Dendritic cell treated with granulocyte-macrophage colony-stimulating factor and Interleukin-4, amounts not matched to agents 40 ng/mL and 50 ng/mL, for 4 days (primary cell): ENCODE data around the gene MPPE1.
A peak's percentile ranks its signal among the peaks of the same experiment; 100 is the strongest.
"Not testable (repeated sequence)": the region's sequence is repeated elsewhere in the genome, so short reads cannot be mapped to it uniquely, and the experiment has no call there.

ENCODE experiments used
- H3K27ac Mint-ChIP-seq: one replicate; pipeline ENCODE4 v1.8.0; 2022; ENCODE audit warnings: mild to moderate bottlenecking, mixed read lengths
- H3K27me3 Mint-ChIP-seq: one replicate; pipeline ENCODE4 v1.8.0; 2022; ENCODE audit warnings: mild to moderate bottlenecking, mixed read lengths
- H3K36me3 Mint-ChIP-seq: one replicate; pipeline ENCODE4 v1.8.0; 2022; ENCODE audit warnings: low read depth, mixed read lengths
- H3K4me1 Mint-ChIP-seq: one replicate; pipeline ENCODE4 v1.8.0; 2022; ENCODE audit warnings: low read depth, mixed read lengths
- H3K4me3 Mint-ChIP-seq: one replicate; pipeline ENCODE4 v1.8.0; 2022; ENCODE audit warnings: mild to moderate bottlenecking, moderate library complexity, mixed read lengths
- H3K9me3 Mint-ChIP-seq: one replicate; pipeline ENCODE4 v1.8.0; 2022; ENCODE audit warnings: mixed read lengths
- intact Hi-C: fragments of 100-400 bp; cut with micrococcal nuclease; formaldehyde crosslinking; loops from one replicate; pipeline ENCODE4 v1.15.0; 2022

Gene MPPE1

DNA sequence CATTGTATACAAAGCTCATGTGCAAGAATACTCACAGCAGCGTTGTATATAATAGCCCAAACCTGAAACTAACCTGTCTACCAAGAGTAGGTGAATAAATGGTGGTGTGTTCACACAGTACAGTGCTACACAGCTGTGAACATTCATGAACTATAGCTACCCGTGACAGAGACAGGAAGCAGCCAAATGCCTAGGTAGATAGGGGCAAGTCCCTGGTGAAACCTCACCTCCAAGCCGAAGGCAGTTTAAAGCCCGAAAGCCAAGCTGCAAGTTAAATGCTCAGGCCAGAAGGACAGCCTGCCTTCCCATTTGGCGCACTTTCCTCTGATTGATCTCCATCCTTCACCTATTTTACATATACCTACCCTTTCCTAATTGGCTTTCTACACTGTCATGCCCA is 36.7 kb upstream of the MPPE1 start:
- peaks cover 1% of the 10 kb centered on the region for H3K27me3 Mint-ChIP-seq
- no peak overlapping the region for H3K4me3 Mint-ChIP-seq
- intact Hi-C loops, result no loop called here
- no peak overlapping the region for H3K27ac Mint-ChIP-seq
- H3K36me3 Mint-ChIP-seq, result no peaks in the 10 kb centered on the region
- H3K9me3 Mint-ChIP-seq, result no peaks in the 10 kb centered on the region
- peaks cover 24% of the 10 kb centered on the region for H3K4me1 Mint-ChIP-seq

DNA sequence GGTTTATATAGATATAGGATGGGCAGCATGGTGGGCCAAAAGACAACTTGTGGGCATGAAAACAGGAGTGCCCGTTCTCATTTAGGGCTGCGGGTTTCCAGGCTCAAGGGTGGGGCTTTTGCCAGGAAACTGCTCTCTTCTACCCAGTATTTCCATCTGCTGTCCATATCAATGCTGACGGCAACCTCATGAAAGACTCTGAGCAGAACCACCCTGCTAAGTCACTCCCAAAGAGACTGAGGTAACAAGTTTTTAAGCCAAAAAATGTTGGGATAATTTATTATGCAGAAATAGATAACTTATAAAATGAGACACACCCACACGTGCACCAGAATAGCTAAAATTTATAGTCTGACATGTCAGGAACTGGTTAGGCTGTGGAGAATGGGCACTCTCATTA is 36.1 kb upstream of the MPPE1 start:
- no peaks in the 10 kb centered on the region for H3K36me3 Mint-ChIP-seq

GRCh38 chr18:11943551-11943950 is 35.4 kb upstream of the MPPE1 start:
- no peak overlapping the region for H3K4me3 Mint-ChIP-seq
- no peaks in the 10 kb centered on the region for H3K9me3 Mint-ChIP-seq
- intact Hi-C loops, result no loop called here
- H3K36me3 Mint-ChIP-seq, result no peaks in the 10 kb centered on the region
- peaks cover 24% of the 10 kb centered on the region for H3K4me1 Mint-ChIP-seq
- H3K27me3 Mint-ChIP-seq, result peaks cover 1% of the 10 kb centered on the region
- H3K27ac Mint-ChIP-seq, result no peak overlapping the region

More for the DNA sequence above, 36.1 kb upstream of the MPPE1 start:
- intact Hi-C loops, result no loop called here
- Mint-ChIP-seq H3K9me3 (no peaks in the 10 kb centered on the region), H3K27me3 (peaks cover 1% of the 10 kb centered on the region), H3K4me1 (peaks cover 24% of the 10 kb centered on the region), H3K27ac (no peak overlapping the region), H3K4me3 (no peak overlapping the region)

- Mint-ChIP-seq H3K27me3 (no peaks in the 10 kb centered on the region), H3K36me3 (no peaks in the 10 kb centered on the region), H3K4me3 (no peak overlapping the region), H3K9me3 (no peaks in the 10 kb centered on the region), H3K27ac (no peak overlapping the region), H3K4me1 (peaks cover 18% of the 10 kb centered on the region)
- intact Hi-C loops, result no loop called here
Observed at GRCh38 chr18:11940956-11941355, 32.8 kb upstream of the MPPE1 start.

- H3K4me3 Mint-ChIP-seq, result no peak overlapping the region
Observed at GRCh38 chr18:11937874-11938478, 29.9 kb upstream of the MPPE1 start.

GRCh38 chr18:11932393-11932792 is 24.3 kb upstream of the MPPE1 start:
- H3K4me3 Mint-ChIP-seq, result no peak overlapping the region
- peaks cover 10% of the 10 kb centered on the region for H3K4me1 Mint-ChIP-seq
- no peaks in the 10 kb centered on the region for H3K27me3 Mint-ChIP-seq
- H3K27ac Mint-ChIP-seq, result no peak overlapping the region
- intact Hi-C loops, result no loop called here
- no peaks in the 10 kb centered on the region for H3K9me3 Mint-ChIP-seq
- H3K36me3 Mint-ChIP-seq, result no peaks in the 10 kb centered on the region

More at GRCh38 chr18:11937874-11938478, 29.9 kb upstream of the MPPE1 start:
- Mint-ChIP-seq H3K36me3 (no peaks in the 10 kb centered on the region), H3K4me1 (peaks cover 16% of the 10 kb centered on the region), H3K27ac (no peak overlapping the region), H3K27me3 (no peaks in the 10 kb centered on the region), H3K9me3 (no peaks in the 10 kb centered on the region)
- intact Hi-C loops, result loop anchor here (1.0 to 2.0 kb wide), 3 partner anchors 57 to 205 kb away; no protein-coding TSS in a partner anchor

DNA sequence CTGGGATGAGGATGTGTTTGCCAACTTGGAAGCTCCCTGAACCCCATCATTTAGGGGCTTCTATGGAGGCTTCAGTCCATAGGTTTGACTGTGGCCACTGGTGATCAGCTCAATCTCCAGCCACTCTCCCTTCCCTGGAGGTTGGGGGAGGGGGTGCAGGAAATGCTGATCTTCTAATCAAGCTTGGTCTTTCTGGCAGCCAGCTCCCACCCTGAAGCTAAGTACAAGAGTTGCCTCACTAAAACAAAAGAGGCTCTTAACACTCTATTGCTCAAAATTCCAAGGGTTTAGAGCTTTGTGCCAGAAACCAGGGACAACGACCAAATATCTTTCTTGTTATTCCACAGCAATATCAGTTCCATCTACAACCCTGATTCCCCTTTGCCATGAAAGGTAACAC is 19.4 kb upstream of the MPPE1 start:
- H3K36me3 Mint-ChIP-seq, result no peaks in the 10 kb centered on the region
- H3K4me3 Mint-ChIP-seq, result no peak overlapping the region
- H3K27ac Mint-ChIP-seq, result no peak overlapping the region
- no peaks in the 10 kb centered on the region for H3K27me3 Mint-ChIP-seq
- intact Hi-C loops, result no loop called here
- peaks cover 30% of the 10 kb centered on the region for H3K4me1 Mint-ChIP-seq
- H3K9me3 Mint-ChIP-seq, result no peaks in the 10 kb centered on the region

GRCh38 chr18:11925800-11926481 is 17.8 kb upstream of the MPPE1 start:
- Mint-ChIP-seq H3K4me1 (peaks cover 41% of the 10 kb centered on the region), H3K27ac (no peak overlapping the region), H3K4me3 (no peak overlapping the region), H3K27me3 (no peaks in the 10 kb centered on the region), H3K36me3 (no peaks in the 10 kb centered on the region), H3K9me3 (no peaks in the 10 kb centered on the region)
- intact Hi-C loops, result no loop called here

DNA sequence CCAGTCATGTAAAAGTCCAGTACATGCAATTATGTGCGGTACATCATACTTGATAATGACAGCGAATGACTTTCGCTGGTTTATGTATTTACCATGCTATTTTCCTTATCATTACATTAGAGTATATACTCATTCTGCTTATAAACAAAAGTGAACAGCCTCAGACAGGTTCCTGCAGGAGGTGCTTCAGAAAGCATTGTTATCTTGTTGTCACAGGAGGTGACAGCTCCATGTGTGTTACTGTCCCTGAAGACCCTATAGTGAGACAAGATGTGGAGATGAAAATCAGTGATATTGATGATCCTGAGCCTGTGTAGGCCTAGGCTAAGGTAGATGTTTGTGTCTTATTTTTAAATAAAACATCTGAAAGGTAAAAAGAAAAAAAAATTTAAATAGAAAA is 15.3 kb upstream of the MPPE1 start:
- Mint-ChIP-seq H3K27me3 (no peaks in the 10 kb centered on the region), H3K4me1 (peaks cover 56% of the 10 kb centered on the region), H3K9me3 (no peaks in the 10 kb centered on the region), H3K4me3 (no peak overlapping the region), H3K36me3 (no peaks in the 10 kb centered on the region), H3K27ac (no peak overlapping the region)
- intact Hi-C loops, result no loop called here

GRCh38 chr18:11919522-11919921 is 11.4 kb upstream of the MPPE1 start:
- peaks cover 50% of the 10 kb centered on the region for H3K4me1 Mint-ChIP-seq
- intact Hi-C loops, H3K9me3 Mint-ChIP-seq, H3K36me3 Mint-ChIP-seq, H3K27me3 Mint-ChIP-seq, H3K4me3 Mint-ChIP-seq, H3K27ac Mint-ChIP-seq: not testable (repeated sequence)

- H3K27me3 Mint-ChIP-seq, H3K36me3 Mint-ChIP-seq, intact Hi-C loops, H3K9me3 Mint-ChIP-seq: not testable (repeated sequence)
- Mint-ChIP-seq H3K27ac (peak overlapping the region; percentile 9), H3K4me3 (peak overlapping the region; percentile 17), H3K4me1 (peaks cover 43% of the 10 kb centered on the region)
Observed at GRCh38 chr18:11916880-11917279, 8.8 kb upstream of the MPPE1 start.

GRCh38 chr18:11909591-11910026 is 1.5 kb upstream of the MPPE1 start:
- no peak overlapping the region for H3K4me3 Mint-ChIP-seq
- H3K27ac Mint-ChIP-seq, result peak overlapping the region; percentile 97
- H3K36me3 Mint-ChIP-seq, result peaks cover 26% of the 10 kb centered on the region
- intact Hi-C loops, result loop anchor here (2.0 kb wide), 2 partner anchors 59 to 77 kb away; partner anchors contain the start of gene CHMP1B
- no peaks in the 10 kb centered on the region for H3K27me3 Mint-ChIP-seq
- peaks cover 19% of the 10 kb centered on the region for H3K4me1 Mint-ChIP-seq
- no peaks in the 10 kb centered on the region for H3K9me3 Mint-ChIP-seq

DNA sequence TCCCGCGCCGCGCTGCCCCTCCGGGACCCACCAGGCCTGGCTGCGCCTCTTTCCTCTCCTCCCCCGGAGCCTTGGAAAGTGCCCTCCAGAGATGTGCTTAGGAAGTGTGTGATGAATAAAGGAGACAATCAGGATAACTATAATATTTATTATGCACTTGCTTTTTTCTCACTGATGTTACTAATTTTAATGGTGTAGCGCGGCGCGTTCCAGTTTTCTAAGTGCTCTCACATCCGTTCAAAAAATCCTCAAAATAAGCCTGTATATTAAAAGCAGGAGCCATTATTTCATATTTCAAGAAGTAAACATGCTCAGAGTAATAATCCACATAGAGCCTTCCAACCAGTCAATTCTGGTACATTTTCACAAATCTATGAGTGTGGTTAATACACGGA is 941 bp upstream of the MPPE1 start:
- peak overlapping the region; percentile 97 for H3K27ac Mint-ChIP-seq
- peaks cover 19% of the 10 kb centered on the region for H3K4me1 Mint-ChIP-seq
- H3K9me3 Mint-ChIP-seq, result no peaks in the 10 kb centered on the region
- peaks cover 31% of the 10 kb centered on the region for H3K36me3 Mint-ChIP-seq
- no peaks in the 10 kb centered on the region for H3K27me3 Mint-ChIP-seq
- intact Hi-C loops, result loop anchor here (2.0 kb wide), 2 partner anchors 58 to 78 kb away; partner anchors contain the start of gene CHMP1B
- peak overlapping the region; percentile 89 for H3K4me3 Mint-ChIP-seq

- intact Hi-C loops, result no loop called here
- Mint-ChIP-seq H3K27me3 (no peaks in the 10 kb centered on the region), H3K27ac (peak overlapping the region; percentile 97), H3K9me3 (no peaks in the 10 kb centered on the region), H3K4me3 (peak overlapping the region; percentile 89), H3K36me3 (peaks cover 50% of the 10 kb centered on the region), H3K4me1 (peaks cover 22% of the 10 kb centered on the region)
Observed at GRCh38 chr18:11906926-11907874, 917 bp downstream of the MPPE1 start.
